PC-9 (cell line): Measurements from ENCODE around the gene WDR7.

Experiments
- EZH2 ChIP-seq: fragments of 200-600 bp; sonication (generic); IDR thresholded peaks from 2 replicates; pipeline ENCODE4 v1.8.0; 2017; ENCODE audit warnings: antibody characterized with exemption, low read depth
- TF ChIP-seq, protein P1 (sequence below): fragments of 200-600 bp; sonication (generic); conservative IDR thresholded peaks from 2 replicates; pipeline ENCODE4 v1.6.1; 2017; ENCODE audit warnings: mixed run types, antibody characterized with exemption, mild to moderate bottlenecking, moderate library complexity

DNA sequence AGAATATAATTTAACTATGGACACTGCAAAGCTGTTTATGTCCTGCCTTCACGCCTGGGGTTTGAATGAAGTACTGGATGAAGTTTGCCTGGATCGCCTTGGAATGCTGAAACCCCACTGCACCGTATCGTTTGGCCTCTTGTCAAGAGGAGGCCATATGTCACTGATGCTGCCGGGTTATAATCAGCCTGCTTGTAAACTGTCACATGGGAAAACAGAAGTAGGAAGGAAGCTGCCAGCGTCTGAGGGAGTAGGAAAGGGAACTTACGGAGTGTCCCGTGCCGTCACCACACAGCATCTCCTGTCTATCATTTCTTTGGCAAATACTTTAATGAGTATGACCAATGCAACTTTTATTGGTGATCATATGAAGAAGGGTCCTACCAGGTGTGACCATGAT, 105.8 kb downstream of the WDR7 start:
- TF ChIP-seq, protein P1, sequence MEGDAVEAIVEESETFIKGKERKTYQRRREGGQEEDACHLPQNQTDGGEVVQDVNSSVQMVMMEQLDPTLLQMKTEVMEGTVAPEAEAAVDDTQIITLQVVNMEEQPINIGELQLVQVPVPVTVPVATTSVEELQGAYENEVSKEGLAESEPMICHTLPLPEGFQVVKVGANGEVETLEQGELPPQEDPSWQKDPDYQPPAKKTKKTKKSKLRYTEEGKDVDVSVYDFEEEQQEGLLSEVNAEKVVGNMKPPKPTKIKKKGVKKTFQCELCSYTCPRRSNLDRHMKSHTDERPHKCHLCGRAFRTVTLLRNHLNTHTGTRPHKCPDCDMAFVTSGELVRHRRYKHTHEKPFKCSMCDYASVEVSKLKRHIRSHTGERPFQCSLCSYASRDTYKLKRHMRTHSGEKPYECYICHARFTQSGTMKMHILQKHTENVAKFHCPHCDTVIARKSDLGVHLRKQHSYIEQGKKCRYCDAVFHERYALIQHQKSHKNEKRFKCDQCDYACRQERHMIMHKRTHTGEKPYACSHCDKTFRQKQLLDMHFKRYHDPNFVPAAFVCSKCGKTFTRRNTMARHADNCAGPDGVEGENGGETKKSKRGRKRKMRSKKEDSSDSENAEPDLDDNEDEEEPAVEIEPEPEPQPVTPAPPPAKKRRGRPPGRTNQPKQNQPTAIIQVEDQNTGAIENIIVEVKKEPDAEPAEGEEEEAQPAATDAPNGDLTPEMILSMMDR: no peak
- no peak for TF ChIP-seq EZH2
